Activated CD4-positive, alpha-beta T cell treated with anti-CD3 and anti-CD28 coated beads, Interleukin-2, amount 10 ng/mL, durations not matched to agents 7 days and 5 days (primary cell): ENCODE results near the gene PRR19. TPM values are rescaled to one million over a fixed set of nuclear protein-coding genes. Genes with fewer than 3 reads are reported as not detected.
"Not testable (repeated sequence)": the region's sequence is repeated elsewhere in the genome, so short reads cannot be mapped to it uniquely, and the experiment has no call there.

Experiments used
- CTCF ChIA-PET: fragments of 350-600 bp; sonication (Branson Sonifier 250); formaldehyde crosslinking; loops from one replicate; lab custom pipeline; 2021; ENCODE audit warnings: antibody characterized with exemption; lab: Charles Lee
- POLR2A ChIA-PET: fragments of 350-600 bp; sonication (Branson Sonifier 250); formaldehyde crosslinking; loops from one replicate; lab custom pipeline; 2021; ENCODE audit warnings: antibody characterized with exemption; lab: Charles Lee
- DNase-seq: peaks from one replicate; pipeline ENCODE4 v3.0.0-alpha.2; 2020
- H3K27ac Mint-ChIP-seq: one replicate; pipeline ENCODE4 v1.8.0; 2021; ENCODE audit warnings: mild to moderate bottlenecking, moderate library complexity, mixed read lengths
- H3K27me3 Mint-ChIP-seq: one replicate; pipeline ENCODE4 v1.8.0; 2021; ENCODE audit warnings: mixed read lengths
- H3K36me3 Mint-ChIP-seq: one replicate; pipeline ENCODE4 v1.8.0; 2021; ENCODE audit warnings: low read depth, mixed read lengths
- H3K4me1 Mint-ChIP-seq: one replicate; pipeline ENCODE4 v1.8.0; 2021; ENCODE audit warnings: mixed read lengths
- H3K4me3 Mint-ChIP-seq: one replicate; pipeline ENCODE4 v1.8.0; 2021; ENCODE audit warnings: mild to moderate bottlenecking, moderate library complexity, mixed read lengths
- H3K9me3 Mint-ChIP-seq: one replicate; pipeline ENCODE4 v1.8.0; 2021; ENCODE audit warnings: mixed read lengths
- total RNA-seq, 2 experiments: library from RNA; stranded (reverse); gene quantifications; one replicate each; pipeline ENCODE4 v1.2.3, GENCODE V29; 2021

PRR19 gene
- total RNA-seq, 2 experiments from 2014 or later, result 0.54 to 0.62 TPM

DNA sequence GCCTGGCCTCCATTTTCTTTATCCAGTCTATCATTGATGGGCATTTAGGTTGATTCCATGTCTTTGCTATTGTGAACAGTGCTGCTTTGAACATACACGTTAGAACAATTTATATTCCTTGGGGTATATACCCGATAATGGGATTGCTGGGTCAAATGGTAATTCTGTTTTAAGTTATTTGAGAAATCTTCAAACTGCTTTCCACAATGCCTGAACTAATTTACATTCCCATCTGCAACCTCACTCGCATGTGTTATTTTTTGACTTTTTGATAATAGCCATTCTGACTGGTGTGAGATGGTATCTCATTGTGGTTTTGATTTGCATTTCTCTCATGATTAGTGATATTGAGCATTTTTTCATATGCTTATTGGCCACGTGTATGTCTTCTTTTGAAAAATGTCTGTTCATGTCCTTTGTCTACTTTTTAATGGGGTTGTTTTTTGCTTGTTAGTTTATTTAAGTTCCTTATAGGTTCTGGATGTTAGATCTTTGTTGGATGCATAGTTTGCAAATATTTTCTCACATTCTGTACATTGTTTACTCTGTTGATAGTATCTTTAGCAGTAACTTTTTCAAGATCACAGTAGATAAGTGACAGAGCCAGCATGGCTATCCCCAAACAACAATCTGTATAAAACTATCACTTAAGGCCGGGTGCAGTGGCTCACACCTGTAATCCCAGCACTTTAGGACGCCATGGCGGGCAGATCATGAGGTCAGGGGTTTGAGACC is 37.4 kb downstream of the PRR19 start:
- H3K4me3 Mint-ChIP-seq, H3K36me3 Mint-ChIP-seq, H3K27me3 Mint-ChIP-seq, H3K4me1 Mint-ChIP-seq, DNase-seq, H3K27ac Mint-ChIP-seq, POLR2A ChIA-PET, H3K9me3 Mint-ChIP-seq: not testable (repeated sequence)
- CTCF ChIA-PET, result interaction anchor here (0.9 kb wide), 1 partner anchor 12 kb away, joined by 3 read pairs; no protein-coding TSS in a partner anchor

DNA sequence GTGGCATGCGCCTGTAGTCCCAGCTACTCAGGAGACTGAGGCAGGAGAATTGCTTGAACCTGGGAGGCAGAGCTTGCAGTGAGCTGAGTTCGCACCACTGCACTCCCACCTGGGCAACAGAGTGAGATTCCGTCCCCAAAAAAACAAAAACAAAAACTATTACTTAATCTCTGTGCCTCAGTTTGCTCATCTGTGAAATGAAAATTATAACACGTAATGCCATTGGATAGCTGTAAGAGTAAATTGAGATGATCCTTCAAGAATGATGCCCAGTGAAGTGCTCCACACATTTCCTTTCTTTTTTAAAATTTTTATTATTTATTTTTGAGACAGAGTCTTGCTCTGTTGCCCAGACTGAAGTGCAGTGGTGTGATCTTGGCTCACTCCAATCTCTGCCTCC is 38.0 kb downstream of the PRR19 start:
- H3K36me3 Mint-ChIP-seq, H3K9me3 Mint-ChIP-seq, H3K4me3 Mint-ChIP-seq, H3K27ac Mint-ChIP-seq, H3K27me3 Mint-ChIP-seq, POLR2A ChIA-PET, DNase-seq, H3K4me1 Mint-ChIP-seq: not testable (repeated sequence)
- CTCF ChIA-PET, result interaction anchor here (0.9 kb wide), 1 partner anchor 12 kb away, joined by 3 read pairs; no protein-coding TSS in a partner anchor

DNA sequence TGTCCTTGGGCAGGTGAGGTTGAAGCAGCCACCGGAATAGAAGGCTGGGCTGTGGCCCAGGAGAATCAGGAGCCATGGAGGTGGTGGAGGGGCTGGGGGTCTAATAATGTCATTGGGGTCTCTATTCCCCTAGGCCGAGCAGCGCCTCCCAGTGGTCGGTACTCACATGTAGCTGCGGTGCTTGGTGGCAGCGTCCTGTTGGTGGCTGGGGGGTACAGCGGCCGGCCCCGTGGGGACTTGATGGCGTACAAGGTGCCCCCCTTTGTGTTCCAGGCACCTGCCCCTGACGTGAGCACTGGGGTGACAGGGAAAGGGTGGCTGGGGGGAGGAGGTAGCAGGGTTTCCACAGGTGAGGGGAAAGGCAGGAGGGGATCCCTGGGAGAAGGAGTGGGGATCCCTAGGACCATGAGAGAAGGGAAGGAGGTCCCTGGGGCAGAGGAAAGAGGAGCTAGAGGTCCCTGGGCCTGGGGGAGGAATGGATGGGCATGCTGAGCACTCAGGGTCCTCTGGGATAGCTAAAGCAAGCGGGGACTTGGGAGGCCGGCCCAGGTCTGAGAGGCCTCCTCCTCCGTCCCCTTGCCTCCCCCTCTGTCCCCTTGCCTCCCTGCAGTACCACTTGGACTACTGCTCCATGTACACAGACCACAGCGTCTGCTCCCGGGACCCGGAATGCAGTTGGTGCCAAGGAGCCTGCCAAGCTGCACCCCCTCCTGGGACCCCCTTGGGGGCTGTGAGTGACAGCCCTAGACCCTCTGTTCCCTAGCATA is 41.6 kb downstream of the PRR19 start:
- Mint-ChIP-seq H3K9me3 (no peaks in the 10 kb centered on the region), H3K4me1 (no peaks in the 10 kb centered on the region), H3K36me3 (no peaks in the 10 kb centered on the region), H3K27ac (peak overlapping the region; percentile 48), H3K27me3 (no peaks in the 10 kb centered on the region), H3K4me3 (no peak overlapping the region)
- DNase-seq, result no peak
- ChIA-PET CTCF (interaction anchor here (0.6 to 1.1 kb wide), 2 partner anchors 11 to 17 kb away, joined by 3 read pairs; no protein-coding TSS in a partner anchor), POLR2A (no interaction called here)

DNA sequence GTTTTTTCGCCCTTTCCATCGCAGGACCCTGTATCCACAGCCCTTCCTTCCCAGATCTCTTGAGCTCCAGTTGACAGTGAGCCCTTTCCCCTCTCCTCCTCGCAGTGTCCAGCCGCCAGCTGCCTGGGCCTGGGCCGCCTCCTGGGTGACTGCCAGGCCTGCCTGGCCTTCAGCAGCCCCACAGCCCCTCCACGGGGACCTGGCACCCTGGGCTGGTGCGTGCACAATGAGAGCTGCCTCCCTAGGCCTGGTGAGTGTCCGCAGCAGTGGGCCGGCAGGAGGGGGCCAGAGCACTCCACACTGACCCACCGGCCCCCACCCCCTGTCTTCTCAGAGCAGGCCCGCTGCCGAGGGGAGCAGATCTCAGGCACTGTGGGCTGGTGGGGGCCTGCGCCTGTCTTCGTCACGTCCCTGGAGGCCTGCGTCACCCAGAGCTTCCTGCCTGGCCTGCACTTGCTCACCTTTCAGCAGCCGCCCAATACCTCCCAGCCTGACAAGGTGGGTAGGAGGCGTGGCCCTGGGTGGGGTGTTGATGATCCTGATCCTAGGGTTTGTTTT is 42.5 kb downstream of the PRR19 start:
- ChIA-PET CTCF (interaction anchor here (0.6 to 1.0 kb wide), 2 partner anchors 18 to 34 kb away, joined by 3 read pairs; no protein-coding TSS in a partner anchor), POLR2A (no interaction called here)
- no peak overlapping the region for H3K4me3 Mint-ChIP-seq
- no peak overlapping the region for H3K27ac Mint-ChIP-seq
- no peaks in the 10 kb centered on the region for H3K36me3 Mint-ChIP-seq
- H3K9me3 Mint-ChIP-seq, result no peaks in the 10 kb centered on the region
- H3K4me1 Mint-ChIP-seq, result no peaks in the 10 kb centered on the region
- H3K27me3 Mint-ChIP-seq, result no peaks in the 10 kb centered on the region
- DNase-seq, result no peak

DNA sequence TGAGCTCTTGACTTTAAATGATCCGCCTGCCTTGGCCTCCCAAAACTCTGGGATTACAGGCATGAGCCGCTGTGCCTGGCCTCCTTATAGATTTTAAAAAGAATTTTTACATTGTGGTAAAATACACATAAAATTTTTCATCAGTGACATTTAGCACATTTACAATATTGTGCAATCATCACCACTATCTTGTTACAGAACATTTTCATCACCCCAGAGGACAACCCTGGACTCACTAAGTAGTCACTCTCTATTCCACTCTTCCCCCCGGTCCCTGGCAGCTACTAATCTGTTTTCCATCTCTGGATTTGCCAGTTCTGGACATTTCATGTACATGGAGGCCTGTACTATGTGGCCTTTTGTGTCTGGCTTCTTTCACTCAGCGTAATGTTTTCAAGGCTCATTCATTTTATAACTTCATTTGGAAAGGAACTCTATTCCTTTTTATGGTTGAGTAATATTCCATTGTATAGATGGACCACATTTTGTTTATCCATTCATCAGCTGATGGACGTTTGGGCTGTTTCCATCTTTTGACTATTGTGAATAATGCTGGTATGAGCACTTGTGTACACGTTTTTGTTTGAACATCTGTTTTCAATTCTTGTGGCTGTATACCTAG is 43.4 kb downstream of the PRR19 start:
- Mint-ChIP-seq H3K27me3 (no peaks in the 10 kb centered on the region), H3K27ac (no peak overlapping the region), H3K4me3 (no peak overlapping the region), H3K9me3 (no peaks in the 10 kb centered on the region), H3K36me3 (no peaks in the 10 kb centered on the region), H3K4me1 (no peaks in the 10 kb centered on the region)
- CTCF ChIA-PET, result interaction anchor here (1.0 kb wide), 1 partner anchor 33 kb away, joined by 3 read pairs; no protein-coding TSS in a partner anchor
- POLR2A ChIA-PET, result no interaction called here
- no peak for DNase-seq

DNA sequence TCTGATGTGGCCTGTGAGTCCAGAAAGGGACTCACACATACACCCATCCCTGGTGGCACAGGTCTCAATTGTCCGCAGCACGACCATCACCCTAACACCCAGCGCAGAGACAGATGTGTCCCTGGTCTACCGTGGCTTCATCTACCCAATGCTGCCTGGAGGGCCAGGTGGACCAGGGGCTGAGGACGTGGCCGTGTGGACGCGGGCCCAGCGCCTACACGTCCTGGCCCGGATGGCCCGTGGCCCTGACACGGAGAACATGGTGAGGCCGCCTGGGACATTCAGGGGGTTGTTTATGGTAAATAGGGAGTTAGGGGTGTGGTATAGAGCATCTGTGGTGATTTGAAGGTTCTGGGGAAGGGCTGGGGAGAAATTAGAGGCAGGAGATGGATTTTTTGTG is 46.3 kb downstream of the PRR19 start:
- Mint-ChIP-seq H3K9me3 (no peaks in the 10 kb centered on the region), H3K4me1 (no peaks in the 10 kb centered on the region), H3K27me3 (no peaks in the 10 kb centered on the region), H3K4me3 (no peak overlapping the region), H3K36me3 (no peaks in the 10 kb centered on the region), H3K27ac (no peak overlapping the region)
- DNase-seq, result no peak
- ChIA-PET CTCF (no interaction called here), POLR2A (no interaction called here)

DNA sequence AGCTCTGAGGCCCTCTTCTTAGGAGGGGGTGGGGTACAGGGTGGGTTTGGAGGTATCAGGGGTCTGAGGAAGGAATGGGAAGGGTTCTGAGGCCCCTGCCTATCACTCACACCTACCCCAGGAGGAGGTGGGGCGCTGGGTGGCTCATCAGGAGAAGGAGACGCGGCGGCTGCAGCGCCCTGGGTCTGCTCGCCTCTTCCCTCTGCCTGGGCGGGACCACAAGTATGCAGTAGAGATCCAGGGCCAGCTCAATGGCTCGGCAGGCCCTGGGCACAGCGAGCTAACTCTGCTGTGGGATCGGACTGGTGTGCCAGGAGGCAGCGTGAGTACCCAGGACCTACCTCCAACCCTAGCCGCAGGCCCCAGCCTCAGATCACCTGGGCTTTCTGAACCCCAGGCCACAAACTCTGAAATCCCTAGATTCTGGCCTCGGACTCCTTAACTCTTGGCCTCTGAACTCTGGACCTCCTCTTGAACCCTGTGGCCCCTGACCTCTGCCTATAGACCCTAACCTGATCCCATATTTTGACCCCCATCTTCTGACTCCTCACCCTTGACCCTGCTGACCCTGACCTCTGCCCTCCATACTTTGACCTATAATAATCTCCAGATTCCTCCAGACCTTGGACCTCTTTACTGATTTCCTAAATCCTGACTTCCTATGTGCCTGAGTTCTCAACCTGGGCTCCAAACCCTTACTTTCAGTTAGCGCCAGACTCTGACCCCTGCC is 47.6 kb downstream of the PRR19 start:
- Mint-ChIP-seq H3K9me3 (no peaks in the 10 kb centered on the region), H3K27me3 (no peaks in the 10 kb centered on the region), H3K27ac (no peak overlapping the region), H3K4me3 (no peak overlapping the region), H3K4me1 (no peaks in the 10 kb centered on the region), H3K36me3 (no peaks in the 10 kb centered on the region)
- ChIA-PET POLR2A (no interaction called here), CTCF (no interaction called here)
- DNase-seq, result no peak

DNA sequence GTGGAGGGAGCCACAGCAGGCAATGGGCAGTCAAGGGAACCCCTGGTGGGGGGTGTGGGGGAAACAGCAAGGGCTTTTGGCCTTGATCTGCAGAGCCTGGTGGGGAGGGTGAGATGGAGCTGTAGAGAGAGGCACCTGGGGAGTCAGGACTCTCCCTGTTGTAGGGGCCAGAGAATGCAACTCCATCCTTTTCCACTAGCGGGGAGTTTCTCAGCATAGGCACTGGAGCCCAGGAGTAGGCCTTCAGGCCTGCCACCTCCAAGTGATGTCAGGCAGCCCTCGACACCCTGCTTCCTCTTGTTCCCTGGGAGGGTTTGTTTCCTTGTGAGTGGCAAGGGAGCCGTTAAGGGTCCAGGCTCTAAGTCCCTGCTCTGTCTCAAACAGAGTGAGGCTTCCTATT is 48.5 kb downstream of the PRR19 start:
- no peaks in the 10 kb centered on the region for H3K36me3 Mint-ChIP-seq
- no peak overlapping the region for H3K4me3 Mint-ChIP-seq
- H3K9me3 Mint-ChIP-seq, result no peaks in the 10 kb centered on the region
- ChIA-PET POLR2A (no interaction called here), CTCF (no interaction called here)
- H3K4me1 Mint-ChIP-seq, result no peaks in the 10 kb centered on the region
- DNase-seq, result no peak
- H3K27ac Mint-ChIP-seq, result no peak overlapping the region
- H3K27me3 Mint-ChIP-seq, result no peaks in the 10 kb centered on the region

DNA sequence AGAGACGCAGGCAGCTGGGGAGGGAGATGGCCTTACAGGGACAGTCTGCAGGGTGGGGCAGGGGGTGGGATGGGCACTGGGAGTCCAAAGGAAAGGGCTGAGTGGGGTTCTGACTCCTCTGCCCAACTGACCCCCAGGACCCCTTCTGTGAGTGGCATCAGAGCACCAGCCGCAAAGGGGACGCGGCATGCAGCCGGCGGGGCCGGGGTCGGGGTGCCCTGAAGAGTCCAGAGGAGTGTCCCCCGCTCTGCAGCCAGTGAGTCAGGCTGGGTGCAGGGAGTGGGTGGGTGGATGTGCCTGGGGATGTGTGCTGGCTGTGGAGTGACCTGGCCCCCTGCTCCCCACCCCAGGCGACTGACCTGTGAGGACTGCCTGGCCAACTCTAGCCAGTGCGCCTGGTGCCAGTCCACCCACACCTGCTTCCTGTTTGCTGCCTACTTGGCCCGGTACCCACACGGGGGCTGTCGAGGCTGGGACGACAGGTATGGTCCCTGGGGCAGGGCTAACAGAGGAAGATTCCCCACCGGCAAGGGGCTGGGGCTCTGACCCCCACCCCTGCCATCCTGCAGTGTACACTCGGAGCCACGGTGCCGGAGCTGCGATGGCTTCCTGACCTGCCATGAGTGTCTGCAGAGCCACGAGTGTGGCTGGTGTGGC is 49.3 kb downstream of the PRR19 start:
- no peaks in the 10 kb centered on the region for H3K9me3 Mint-ChIP-seq
- ChIA-PET POLR2A (no interaction called here), CTCF (interaction anchor here (0.5 kb wide), 1 partner anchor 215 kb away, joined by 3 read pairs; no protein-coding TSS in a partner anchor)
- no peaks in the 10 kb centered on the region for H3K36me3 Mint-ChIP-seq
- no peaks in the 10 kb centered on the region for H3K4me1 Mint-ChIP-seq
- DNase-seq, result no peak
- no peaks in the 10 kb centered on the region for H3K27me3 Mint-ChIP-seq
- H3K4me3 Mint-ChIP-seq, result no peak overlapping the region
- H3K27ac Mint-ChIP-seq, result no peak overlapping the region

DNA sequence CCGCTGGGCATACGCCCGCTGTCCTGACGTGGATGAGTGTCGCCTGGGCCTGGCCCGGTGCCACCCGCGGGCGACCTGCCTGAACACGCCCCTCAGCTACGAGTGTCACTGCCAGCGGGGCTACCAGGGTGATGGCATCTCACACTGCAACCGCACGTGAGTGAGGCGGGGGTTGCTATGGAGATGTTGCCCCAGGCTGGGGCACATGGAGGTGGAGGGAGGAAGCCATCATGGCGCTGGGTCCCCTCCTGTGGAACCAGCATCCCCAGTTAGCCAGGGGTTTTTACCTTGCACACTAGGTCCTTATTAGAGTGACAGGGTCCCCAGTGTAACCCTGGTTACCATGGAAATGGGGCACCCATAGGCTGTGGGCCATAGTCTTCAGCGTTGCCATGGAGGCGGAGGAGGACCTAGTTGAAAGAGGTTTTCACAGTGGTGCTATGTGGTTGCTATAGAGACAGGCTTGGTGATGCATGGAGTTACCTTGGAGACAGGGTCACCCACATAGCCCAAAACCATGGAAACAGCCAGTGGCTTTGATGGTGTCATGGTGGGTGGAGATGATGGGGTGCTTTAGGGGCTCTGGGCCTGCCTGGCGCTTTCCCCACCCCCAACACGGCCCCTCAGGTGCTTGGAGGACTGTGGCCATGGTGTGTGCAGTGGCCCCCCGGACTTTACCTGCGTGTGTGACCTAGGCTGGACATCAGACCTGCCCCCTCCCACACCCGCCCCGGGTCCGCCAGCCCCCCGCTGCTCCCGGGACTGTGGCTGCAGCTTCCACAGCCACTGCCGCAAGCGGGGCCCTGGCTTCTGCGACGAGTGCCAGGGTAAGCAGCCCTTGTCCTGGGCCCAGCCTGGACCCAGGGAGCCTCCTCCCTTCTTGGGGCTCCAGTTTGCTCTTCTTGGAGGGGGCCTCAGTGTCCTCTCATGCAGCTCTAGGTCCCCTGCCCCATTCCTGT is 50.6 kb downstream of the PRR19 start:
- Mint-ChIP-seq H3K36me3 (no peaks in the 10 kb centered on the region), H3K27me3 (no peaks in the 10 kb centered on the region), H3K4me3 (no peak overlapping the region), H3K27ac (no peak overlapping the region), H3K4me1 (no peaks in the 10 kb centered on the region), H3K9me3 (no peaks in the 10 kb centered on the region)
- POLR2A ChIA-PET, result no interaction called here
- DNase-seq, result peak; percentile 22
- CTCF ChIA-PET, result no interaction called here

DNA sequence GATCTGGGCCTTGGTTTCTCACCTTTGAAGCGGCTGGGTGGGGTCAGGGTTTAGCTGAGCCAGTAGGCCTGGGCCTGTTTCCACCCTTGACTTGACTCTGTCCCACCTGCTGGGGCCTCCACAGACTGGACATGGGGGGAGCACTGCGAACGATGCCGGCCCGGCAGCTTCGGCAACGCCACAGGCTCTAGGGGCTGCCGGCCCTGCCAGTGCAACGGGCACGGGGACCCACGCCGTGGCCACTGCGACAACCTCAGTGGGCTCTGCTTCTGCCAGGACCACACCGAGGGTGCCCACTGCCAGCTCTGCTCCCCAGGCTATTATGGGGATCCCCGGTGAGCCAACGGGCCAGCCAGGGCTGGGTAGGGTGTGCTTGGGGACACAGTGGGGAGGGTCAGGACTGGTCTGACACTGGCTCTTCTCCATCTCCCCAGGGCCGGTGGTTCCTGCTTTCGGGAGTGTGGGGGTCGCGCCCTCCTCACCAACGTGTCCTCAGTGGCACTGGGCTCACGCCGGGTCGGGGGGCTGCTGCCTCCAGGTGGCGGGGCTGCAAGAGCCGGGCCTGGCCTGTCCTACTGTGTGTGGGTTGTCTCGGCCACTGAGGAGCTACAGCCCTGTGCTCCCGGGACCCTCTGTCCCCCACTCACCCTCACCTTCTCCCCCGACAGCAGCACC is 51.5 kb downstream of the PRR19 start:
- Mint-ChIP-seq H3K27me3 (no peaks in the 10 kb centered on the region), H3K4me1 (no peaks in the 10 kb centered on the region), H3K4me3 (no peak overlapping the region), H3K36me3 (no peaks in the 10 kb centered on the region), H3K9me3 (no peaks in the 10 kb centered on the region), H3K27ac (no peak overlapping the region)
- ChIA-PET POLR2A (no interaction called here), CTCF (interaction anchor here (1.2 kb wide), 1 partner anchor 30 kb away, joined by 4 read pairs; no protein-coding TSS in a partner anchor)
- no peak for DNase-seq
